IgD-negative memory B cell (primary cell): ENCODE data around the gene PRKN. TPM values are rescaled to one million over a fixed set of nuclear protein-coding genes. Genes with fewer than 3 reads are reported as not detected.

Experiments
- H3K27ac Mint-ChIP-seq, 3 donors: one replicate each; pipeline ENCODE4 v1.8.0; 2020 to 2022; ENCODE audit warnings: mild to moderate bottlenecking in 3 of 3, mixed read lengths in 3 of 3, moderate library complexity in 1 of 3
- H3K27me3 Mint-ChIP-seq: one replicate; pipeline ENCODE4 v1.8.0; 2021; ENCODE audit warnings: mixed read lengths
- H3K36me3 Mint-ChIP-seq: one replicate; pipeline ENCODE4 v1.8.0; 2020; ENCODE audit warnings: mild to moderate bottlenecking, mixed read lengths
- H3K4me1 Mint-ChIP-seq, 3 donors: one replicate each; pipeline ENCODE4 v1.8.0; 2020 to 2022; ENCODE audit warnings: mixed read lengths in 3 of 3, mild to moderate bottlenecking in 1 of 3
- H3K4me3 Mint-ChIP-seq, 4 donors: one replicate each; pipeline ENCODE4 v1.8.0; 2020 to 2022; ENCODE audit warnings: mild to moderate bottlenecking in 4 of 4, mixed read lengths in 4 of 4, moderate library complexity in 3 of 4
- H3K9me3 Mint-ChIP-seq, 3 donors: one replicate each; pipeline ENCODE4 v1.8.0; 2020 to 2021; ENCODE audit warnings: mixed read lengths in 3 of 3, mild to moderate bottlenecking in 1 of 3
- polyA plus RNA-seq: library from polyadenylated mRNA; unstranded; fragments of 300-500 nt; fragmentation: Illumina TruSeq; gene quantifications from one replicate; pipeline ENCODE4 v1.2.3, GENCODE V29; 2021

Gene PRKN
- polyA plus RNA-seq = 0.55 TPM

DNA sequence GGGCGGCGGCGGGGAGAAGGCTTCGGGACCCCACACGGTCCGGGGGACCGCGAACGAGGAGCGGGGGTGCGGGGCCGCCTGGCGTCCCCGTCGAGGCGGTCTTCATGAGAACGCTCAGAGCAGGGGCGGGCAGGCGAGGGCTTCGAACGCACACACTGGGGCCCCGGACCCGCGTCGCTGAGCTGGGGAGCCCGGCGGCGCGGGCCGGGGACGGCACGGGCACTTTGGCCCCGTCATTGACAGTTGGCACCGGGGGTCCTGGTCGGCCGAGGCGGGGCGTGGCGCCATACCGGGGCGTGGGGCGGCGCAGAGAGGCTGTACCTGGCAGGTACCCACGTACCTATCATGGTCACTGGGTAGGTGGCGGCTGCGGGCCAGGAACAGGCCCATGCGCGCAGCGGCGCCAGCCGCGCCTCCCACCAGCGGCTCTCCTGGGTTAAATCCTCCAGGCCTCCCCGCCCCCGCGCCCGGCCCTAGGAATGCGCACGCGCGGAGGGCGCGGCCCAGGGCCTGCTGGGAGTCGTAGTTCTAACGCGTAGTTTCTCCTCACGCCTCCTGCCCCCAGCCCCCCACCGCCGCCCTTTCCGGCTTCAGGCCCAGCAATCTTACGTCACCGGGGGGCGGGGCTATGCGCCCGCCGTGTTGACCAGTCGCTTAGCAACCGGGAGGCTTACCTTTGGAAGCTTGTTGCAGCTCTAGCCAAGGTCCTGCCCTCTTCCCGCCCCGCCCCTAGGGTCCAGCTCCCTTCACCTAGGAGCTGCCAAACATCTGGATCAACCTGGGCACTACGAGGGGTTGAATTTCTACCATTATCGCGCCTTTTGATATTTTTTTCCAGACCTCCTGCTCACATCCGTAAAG is at the start of gene PRKN, which contains the start of gene PACRG:
Gene PRKN, minus strand, starts transcription at position 445 of the 861 bp plus-strand sequence.
Gene PACRG, plus strand, starts transcription at position 653 of the 861 bp plus-strand sequence.
- Mint-ChIP-seq H3K9me3 (peaks cover 0 to 5% (median 4%) of the 10 kb centered on the region in 3 donors), H3K27ac (peak within 1 kb of the TSS; percentile 77 to 98 (median 94)), H3K27me3 (no peaks in the 10 kb centered on the region), H3K4me3 (peak within 1 kb of the TSS; percentile 93 to 98 (median 96)), H3K4me1 (peaks cover 6 to 9% (median 7%) of the 10 kb centered on the region in 3 donors), H3K36me3 (peaks cover 3% of the 10 kb centered on the region)

DNA sequence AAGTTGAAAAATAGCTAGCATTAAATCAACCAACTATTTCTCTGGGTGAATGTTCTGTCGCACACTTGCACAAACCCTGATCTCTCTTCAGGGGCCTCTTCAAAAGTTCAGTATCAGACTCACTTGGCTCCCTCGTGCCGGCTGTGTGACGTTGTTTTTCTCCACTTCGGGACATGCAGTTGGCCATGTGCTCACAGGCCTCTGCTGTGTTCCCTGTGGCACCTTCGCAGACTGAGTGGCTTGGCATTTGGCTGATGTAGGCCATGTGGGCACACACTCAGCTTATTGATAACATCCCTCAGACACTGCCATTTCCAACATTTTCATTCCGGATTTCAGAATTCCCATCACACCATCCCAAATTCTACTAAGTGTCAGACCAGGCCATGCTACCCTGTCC is 49.5 kb upstream of the PRKN start:
- no peaks in the 10 kb centered on the region for H3K4me1 Mint-ChIP-seq
- no peak overlapping the region for H3K27ac Mint-ChIP-seq
- H3K4me3 Mint-ChIP-seq = no peak overlapping the region
- H3K36me3 Mint-ChIP-seq = no peaks in the 10 kb centered on the region
- H3K27me3 Mint-ChIP-seq = no peaks in the 10 kb centered on the region
- peaks cover 5 to 18% (median 9%) of the 10 kb centered on the region in 3 donors for H3K9me3 Mint-ChIP-seq

DNA sequence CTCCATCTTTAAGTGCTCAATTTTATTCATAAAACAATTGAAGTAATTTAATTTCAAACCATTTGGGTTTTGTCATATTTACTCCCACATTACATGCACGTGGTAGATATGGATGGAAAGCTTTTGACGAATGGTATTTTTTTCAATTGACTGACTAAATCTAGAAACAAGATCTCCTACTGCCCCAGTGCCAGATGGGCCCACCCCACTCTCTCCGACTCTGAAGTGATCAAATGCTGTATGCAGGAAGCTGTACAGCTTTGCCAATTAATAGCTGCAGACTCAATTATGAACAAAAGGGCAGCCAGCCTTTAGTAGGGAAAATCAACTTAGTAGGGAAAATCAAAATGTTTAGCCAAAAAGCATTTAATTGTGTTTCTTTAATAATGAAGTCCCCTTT is 46.4 kb upstream of the PRKN start:
- Mint-ChIP-seq H3K27me3 (no peaks in the 10 kb centered on the region), H3K36me3 (no peaks in the 10 kb centered on the region), H3K4me1 (no peaks in the 10 kb centered on the region), H3K27ac (no peak overlapping the region), H3K4me3 (no peak overlapping the region), H3K9me3 (peaks cover 2 to 6% (median 4%) of the 10 kb centered on the region in 3 donors)

DNA sequence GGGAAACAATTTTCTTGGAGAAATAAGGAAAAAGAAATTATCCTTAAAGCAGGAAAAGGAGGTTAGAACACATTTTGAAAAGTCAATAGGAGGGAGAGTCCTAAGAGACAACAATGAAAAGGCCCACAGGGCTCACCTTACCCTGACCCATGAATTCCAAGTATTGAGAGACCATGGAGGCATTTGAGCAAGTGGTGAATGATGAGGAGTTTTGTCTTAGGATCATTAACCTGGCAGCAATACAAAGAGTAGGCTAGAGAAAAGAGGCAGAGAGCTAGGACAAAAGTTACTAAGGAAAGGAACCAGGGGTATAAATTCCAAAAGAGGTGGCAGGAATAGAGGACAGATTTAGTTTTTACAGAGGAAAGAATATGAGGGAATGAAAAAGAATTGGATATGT is 44.9 kb upstream of the PRKN start:
- no peaks in the 10 kb centered on the region for H3K27me3 Mint-ChIP-seq
- no peak overlapping the region for H3K27ac Mint-ChIP-seq
- H3K4me3 Mint-ChIP-seq = no peak overlapping the region
- no peaks in the 10 kb centered on the region for H3K4me1 Mint-ChIP-seq
- H3K36me3 Mint-ChIP-seq = no peaks in the 10 kb centered on the region
- peaks cover 0 to 7% (median 4%) of the 10 kb centered on the region in 3 donors for H3K9me3 Mint-ChIP-seq

DNA sequence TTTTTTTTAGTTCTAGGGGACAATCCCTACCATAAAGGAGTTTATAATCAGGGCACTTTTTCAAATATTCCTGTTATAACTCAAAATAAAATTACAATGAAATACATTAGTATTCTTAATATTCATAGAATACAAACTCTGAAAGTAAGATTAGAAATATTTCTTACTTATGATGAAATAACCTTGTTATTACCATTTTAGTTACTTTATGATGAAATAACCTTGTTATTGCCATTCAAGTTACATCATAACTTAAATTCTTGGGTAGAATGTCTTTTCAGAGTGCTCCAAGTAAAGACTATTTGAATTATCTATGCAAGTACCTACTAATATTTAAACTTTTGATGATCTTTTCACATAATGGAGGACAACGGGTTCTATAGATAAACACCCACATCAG is 43.4 kb upstream of the PRKN start:
- Mint-ChIP-seq H3K4me3 (no peak overlapping the region), H3K9me3 (peaks cover 0 to 10% (median 4%) of the 10 kb centered on the region in 3 donors), H3K36me3 (no peaks in the 10 kb centered on the region), H3K27me3 (no peaks in the 10 kb centered on the region), H3K4me1 (no peaks in the 10 kb centered on the region), H3K27ac (no peak overlapping the region)

DNA sequence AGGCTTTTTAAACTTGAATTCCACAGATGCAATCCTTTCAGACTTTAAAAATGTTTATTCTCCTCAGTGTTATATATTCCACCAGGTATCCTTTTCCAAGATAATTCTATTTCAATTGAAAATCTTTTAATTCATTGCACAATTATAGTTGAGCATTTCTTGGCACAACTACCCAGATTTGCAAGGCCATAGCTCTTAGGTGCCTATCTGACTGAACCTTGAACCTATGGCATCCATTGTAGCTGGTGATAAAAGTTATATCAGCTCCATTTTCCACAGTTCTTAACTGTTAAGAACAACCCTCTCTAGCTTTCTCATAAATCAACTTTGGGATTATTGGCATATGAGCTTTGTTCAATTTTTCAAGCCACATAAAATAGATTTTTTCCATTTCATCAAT is 42.6 kb upstream of the PRKN start:
- Mint-ChIP-seq H3K27ac (no peak overlapping the region), H3K27me3 (no peaks in the 10 kb centered on the region), H3K9me3 (peaks cover 0 to 10% (median 4%) of the 10 kb centered on the region in 3 donors), H3K4me1 (no peaks in the 10 kb centered on the region), H3K4me3 (peak overlapping the region in 1 of 4 donors; percentile 30), H3K36me3 (no peaks in the 10 kb centered on the region)

DNA sequence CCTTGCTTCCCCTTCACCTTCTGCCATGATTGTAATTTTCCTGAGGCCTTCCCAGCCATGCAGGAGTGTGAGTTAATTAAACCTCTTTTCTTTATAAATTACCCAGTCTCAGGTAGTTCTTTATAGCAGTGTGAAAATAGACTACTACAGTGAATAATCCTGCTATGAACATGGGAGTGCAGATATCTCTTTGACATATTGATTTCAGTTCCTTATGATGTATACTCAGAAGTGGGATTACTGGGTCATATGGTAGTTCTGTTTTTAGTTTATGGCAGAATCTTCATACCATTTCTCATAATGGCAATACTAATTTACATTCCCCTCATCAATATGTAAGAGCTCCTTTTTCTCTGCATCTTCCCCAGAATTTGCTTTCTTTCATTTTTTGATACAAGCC is 26.2 kb upstream of the PRKN start:
- Mint-ChIP-seq H3K9me3 (peaks cover 0 to 4% (median 1%) of the 10 kb centered on the region in 3 donors), H3K27ac (no peak overlapping the region), H3K36me3 (no peaks in the 10 kb centered on the region), H3K4me3 (no peak overlapping the region), H3K4me1 (no peaks in the 10 kb centered on the region), H3K27me3 (no peaks in the 10 kb centered on the region)

DNA sequence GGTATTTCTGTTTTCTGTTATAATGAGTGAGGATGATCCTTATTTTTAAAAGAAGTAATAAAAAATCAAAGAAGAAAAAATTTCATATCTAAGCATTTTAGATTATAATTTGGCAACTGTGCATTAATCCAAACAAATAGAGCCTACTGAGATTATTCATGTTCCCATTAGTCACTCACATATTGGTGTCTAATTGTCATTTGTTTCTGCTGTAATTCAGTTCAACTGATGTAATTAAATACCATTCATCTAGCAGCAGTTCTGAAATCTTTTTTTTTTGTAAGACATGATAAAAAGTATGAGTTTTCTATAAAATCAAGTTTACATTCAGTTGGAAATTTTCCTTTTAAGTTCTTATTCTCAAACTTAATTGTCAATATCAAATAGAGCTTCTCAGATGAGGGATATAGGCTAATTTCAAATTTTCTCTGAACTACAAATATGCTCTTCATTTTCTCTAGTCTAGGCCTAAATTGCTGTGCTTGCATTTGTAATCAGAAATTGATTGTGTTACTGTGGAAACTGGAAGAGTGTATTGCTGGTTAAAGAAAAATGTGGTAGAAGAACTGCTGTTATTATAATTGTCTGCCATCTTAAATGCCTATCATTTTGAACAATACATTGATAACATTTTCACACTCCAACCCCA is 23.8 kb upstream of the PRKN start:
- Mint-ChIP-seq H3K9me3 (peaks cover 0 to 4% (median 1%) of the 10 kb centered on the region in 3 donors), H3K4me1 (no peaks in the 10 kb centered on the region)

DNA sequence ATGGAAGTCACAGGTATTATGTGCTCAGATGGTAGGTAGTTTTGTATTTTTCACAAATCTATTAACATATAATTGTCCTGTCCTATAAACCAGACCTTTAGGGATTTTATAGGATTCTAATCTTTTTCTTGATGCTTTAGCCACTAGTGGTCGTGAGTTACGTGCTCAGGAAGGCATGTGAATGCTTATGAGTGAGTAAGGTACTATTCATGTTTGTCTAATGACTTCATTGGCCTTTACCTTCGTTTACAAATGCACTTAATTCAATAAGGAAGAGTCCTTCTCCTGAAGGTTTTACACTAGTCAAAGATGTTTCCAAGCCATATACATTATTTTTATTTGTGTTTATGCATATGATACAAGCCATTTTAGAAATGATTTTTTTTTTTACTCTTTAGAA is 23.2 kb upstream of the PRKN start:
- Mint-ChIP-seq H3K36me3 (no peaks in the 10 kb centered on the region), H3K4me1 (no peaks in the 10 kb centered on the region), H3K4me3 (no peak overlapping the region), H3K27ac (no peak overlapping the region), H3K9me3 (peaks cover 0 to 4% (median 1%) of the 10 kb centered on the region in 3 donors), H3K27me3 (no peaks in the 10 kb centered on the region)

More for the DNA sequence above, 23.8 kb upstream of the PRKN start:
- H3K27me3 Mint-ChIP-seq = no peaks in the 10 kb centered on the region
- no peak overlapping the region for H3K27ac Mint-ChIP-seq
- no peak overlapping the region for H3K4me3 Mint-ChIP-seq
- H3K36me3 Mint-ChIP-seq = no peaks in the 10 kb centered on the region

DNA sequence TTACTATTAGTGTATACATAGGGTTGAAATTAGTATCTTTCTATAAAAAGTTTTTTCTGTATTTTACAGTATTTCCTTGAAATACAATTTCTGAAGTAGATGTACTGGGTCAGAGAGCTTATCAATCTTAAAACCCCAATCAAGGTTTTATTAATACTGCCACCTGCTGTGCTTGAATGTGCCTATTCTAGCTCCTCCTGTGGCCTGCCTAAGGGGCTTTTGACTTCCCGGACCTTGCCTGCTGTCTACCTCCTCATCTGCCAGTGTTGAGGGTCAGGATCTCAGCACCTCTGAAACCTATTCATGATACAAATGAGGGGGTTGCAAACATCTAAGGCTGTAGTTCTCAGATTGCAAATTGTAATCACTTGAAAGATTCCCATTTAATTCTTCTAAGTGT is 9.4 kb upstream of the PRKN start:
- H3K27ac Mint-ChIP-seq = peak overlapping the region in 1 of 3 donors; percentile 69
- H3K9me3 Mint-ChIP-seq = no peaks in the 10 kb centered on the region
- no peaks in the 10 kb centered on the region for H3K27me3 Mint-ChIP-seq
- H3K36me3 Mint-ChIP-seq = no peaks in the 10 kb centered on the region
- H3K4me3 Mint-ChIP-seq = no peak overlapping the region
- peaks cover 0 to 4% (median 0%) of the 10 kb centered on the region in 3 donors for H3K4me1 Mint-ChIP-seq

DNA sequence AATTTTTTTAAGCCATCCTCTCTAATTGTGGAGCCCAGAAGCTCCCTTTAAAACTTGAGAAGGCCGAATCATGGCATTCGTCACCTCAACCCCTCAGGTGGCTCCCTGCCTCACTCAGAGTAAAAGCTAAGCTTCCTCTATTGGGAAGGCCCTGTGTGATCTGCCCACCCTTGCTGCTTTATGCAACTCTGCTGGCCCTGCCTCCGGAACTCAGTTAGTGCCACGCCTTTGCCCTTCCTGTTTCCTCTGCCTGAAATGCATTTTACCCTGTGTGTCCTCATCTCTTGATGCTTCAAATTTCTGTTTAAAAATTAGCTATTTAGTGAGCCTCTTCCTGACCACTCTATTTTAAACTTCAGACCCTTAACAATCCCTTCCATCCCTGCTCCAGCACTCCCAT is 5.9 kb upstream of the PRKN start:
- Mint-ChIP-seq H3K27ac (no peak overlapping the region), H3K4me1 (peaks cover 0 to 4% (median 0%) of the 10 kb centered on the region in 3 donors), H3K27me3 (no peaks in the 10 kb centered on the region), H3K36me3 (no peaks in the 10 kb centered on the region), H3K4me3 (no peak overlapping the region), H3K9me3 (peaks cover 0 to 5% (median 4%) of the 10 kb centered on the region in 3 donors)

DNA sequence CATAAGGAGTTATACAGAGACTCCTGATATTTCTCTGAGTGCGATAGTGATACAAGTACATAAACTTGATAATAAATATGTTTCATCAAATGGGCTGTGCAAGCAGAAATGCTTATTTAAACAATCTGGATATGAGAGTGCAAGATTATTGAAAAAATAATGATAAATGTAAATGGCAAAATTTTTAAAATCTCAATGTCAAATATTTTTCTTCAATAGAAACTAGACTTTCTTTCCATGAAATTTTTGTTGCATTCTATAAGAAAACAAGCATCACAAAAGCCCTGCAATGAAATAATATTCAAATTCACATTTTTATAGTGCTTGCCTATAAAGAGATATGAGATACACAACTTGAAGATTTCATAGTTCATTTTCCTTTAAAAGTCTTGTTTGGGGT is 2.9 kb upstream of the PRKN start:
- peaks cover 0 to 5% (median 4%) of the 10 kb centered on the region in 3 donors for H3K9me3 Mint-ChIP-seq
- no peak overlapping the region for H3K4me3 Mint-ChIP-seq
- peak overlapping the region in 1 of 3 donors; percentile 54 for H3K27ac Mint-ChIP-seq
- H3K36me3 Mint-ChIP-seq = no peaks in the 10 kb centered on the region
- H3K27me3 Mint-ChIP-seq = no peaks in the 10 kb centered on the region
- peaks cover 6 to 11% (median 9%) of the 10 kb centered on the region in 3 donors for H3K4me1 Mint-ChIP-seq

DNA sequence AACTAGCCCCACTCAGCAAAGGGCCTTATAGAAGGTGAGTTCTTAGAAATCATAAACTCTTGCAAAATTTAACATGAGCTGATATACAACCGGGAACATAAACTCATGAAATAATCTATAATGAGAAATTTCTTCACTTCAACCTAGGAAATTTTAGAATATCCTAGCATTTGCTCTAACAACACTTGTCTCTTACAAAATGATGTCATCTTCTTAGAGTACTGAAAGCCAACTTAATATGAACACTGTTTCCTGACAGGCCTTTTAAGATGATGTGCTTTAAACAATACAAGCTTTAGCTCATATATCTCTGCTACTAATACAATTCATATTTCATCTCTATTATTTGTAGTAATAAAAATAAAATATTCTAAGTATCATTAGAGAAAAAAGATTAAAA is 1.1 kb upstream of the PRKN start:
- H3K9me3 Mint-ChIP-seq = peaks cover 0 to 5% (median 4%) of the 10 kb centered on the region in 3 donors
- no peaks in the 10 kb centered on the region for H3K27me3 Mint-ChIP-seq
- H3K27ac Mint-ChIP-seq = peak overlapping the region; percentile 77 to 98 (median 94)
- peak overlapping the region in 3 of 4 donors; percentile 28 to 93 (median 85) for H3K4me3 Mint-ChIP-seq
- peaks cover 3% of the 10 kb centered on the region for H3K36me3 Mint-ChIP-seq
- H3K4me1 Mint-ChIP-seq = peaks cover 6 to 10% (median 9%) of the 10 kb centered on the region in 3 donors

DNA sequence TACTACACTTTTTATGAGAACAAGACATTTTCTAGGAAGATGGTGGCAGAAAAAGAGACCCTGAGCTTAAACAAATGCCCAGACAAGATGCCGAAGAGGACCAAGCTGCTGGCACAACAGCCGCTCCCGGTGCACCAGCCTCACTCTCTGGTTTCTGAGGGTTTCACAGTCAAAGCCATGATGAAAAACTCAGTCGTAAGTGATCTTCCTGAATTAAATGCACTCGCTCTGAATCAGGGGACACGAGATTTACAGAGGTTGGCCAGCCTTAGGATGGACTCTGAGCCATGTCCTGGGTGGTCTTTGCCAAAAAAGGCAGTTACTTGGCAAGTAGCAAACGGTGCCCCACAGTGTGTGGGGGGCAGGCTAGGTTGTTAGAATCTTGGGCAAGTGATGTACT is 631 bp upstream of the PRKN start:
- Mint-ChIP-seq H3K27ac (peak overlapping the region; percentile 77 to 98 (median 94)), H3K9me3 (peaks cover 0 to 5% (median 4%) of the 10 kb centered on the region in 3 donors), H3K27me3 (no peaks in the 10 kb centered on the region), H3K36me3 (peaks cover 3% of the 10 kb centered on the region), H3K4me3 (peak overlapping the region; percentile 85 to 98 (median 94)), H3K4me1 (peaks cover 6 to 9% (median 7%) of the 10 kb centered on the region in 3 donors)

DNA sequence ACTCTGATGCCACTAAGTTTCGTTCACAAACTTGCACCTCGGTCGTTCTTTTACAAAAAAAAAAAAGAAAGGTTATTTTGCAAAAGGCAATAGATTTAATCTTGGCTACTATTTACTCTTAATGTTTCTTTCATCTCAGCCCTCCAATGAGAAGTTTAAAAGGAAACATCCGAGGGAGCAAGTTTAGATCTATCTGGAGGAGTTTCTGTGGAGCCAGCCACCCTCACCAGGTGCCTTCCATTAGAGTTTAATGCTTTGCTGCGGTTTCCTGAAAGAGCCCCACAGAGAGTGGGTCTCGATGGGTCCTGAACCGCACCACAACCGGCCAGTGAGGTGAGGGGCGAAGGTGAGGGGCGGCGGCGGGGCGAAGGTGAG is 632 bp downstream of the PRKN start:
- Mint-ChIP-seq H3K27ac (peak overlapping the region; percentile 77 to 98 (median 94)), H3K4me3 (peak overlapping the region; percentile 93 to 98 (median 96)), H3K36me3 (peaks cover 3% of the 10 kb centered on the region), H3K27me3 (no peaks in the 10 kb centered on the region), H3K9me3 (peaks cover 0 to 5% (median 4%) of the 10 kb centered on the region in 3 donors), H3K4me1 (peaks cover 6 to 9% (median 7%) of the 10 kb centered on the region in 3 donors)
